BJ (cell line): Measurements from ENCODE around the gene PLA2G2C. TPM values are rescaled to one million over a fixed set of nuclear protein-coding genes. Genes with fewer than 3 reads are reported as not detected.
A peak's percentile ranks its signal among the peaks of the same experiment; 100 is the strongest.
"Not testable (repeated sequence)": the region's sequence is repeated elsewhere in the genome, so short reads cannot be mapped to it uniquely, and the experiment has no call there.

ENCODE experiments used
- CTCF ChIA-PET: fragments of 350-600 bp; formaldehyde crosslinking; extraction: SDS; loops from one replicate; lab custom pipeline; 2021; ENCODE audit warnings: antibody characterized with exemption, inconsistent platforms; lab: Yijun Ruan, JAX
- POLR2A ChIA-PET: fragments of 300-600 bp; sonication (Branson Sonifier 250); formaldehyde crosslinking; extraction: SDS; loops from one replicate; lab custom pipeline; 2021; ENCODE audit warnings: antibody characterized with exemption; lab: Charles Lee
- DNase-seq: peaks from one replicate; pipeline ENCODE4 v3.0.0-alpha.2; 2011; ENCODE audit warnings: low read depth
- H3K27me3 ChIP-seq: 2 replicates; pipeline ENCODE4 v1.6.0; 2011; ENCODE audit warnings: low read length; ENCODE audit not compliant: control insufficient read depth, insufficient read depth
- H3K36me3 ChIP-seq: 2 replicates; pipeline ENCODE4 v1.5.1; 2011; ENCODE audit warnings: low read length; ENCODE audit not compliant: control insufficient read depth, insufficient read depth
- H3K4me3 ChIP-seq: 2 replicates; pipeline ENCODE4 v1.5.1; 2011; ENCODE audit warnings: low read depth, mild to moderate bottlenecking, control low read depth, low read length
- polyA plus RNA-seq: library from polyadenylated mRNA; depleted of rRNA; stranded (reverse); fragments of >200 nt; gene quantifications from 2 replicates; pipeline ENCODE4 v1.2.3, GENCODE V29; 2011
- TF ChIP-seq, protein P1 (sequence below): IDR thresholded peaks from 2 replicates; pipeline ENCODE4 v1.5.1; 2011; ENCODE audit warnings: low read depth, mild to moderate bottlenecking, control low read depth, inconsistent platforms, low read length, moderate library complexity; ENCODE audit not compliant: insufficient read depth

Gene PLA2G2C
- polyA plus RNA-seq, 1 experiment, result not detected

DNA sequence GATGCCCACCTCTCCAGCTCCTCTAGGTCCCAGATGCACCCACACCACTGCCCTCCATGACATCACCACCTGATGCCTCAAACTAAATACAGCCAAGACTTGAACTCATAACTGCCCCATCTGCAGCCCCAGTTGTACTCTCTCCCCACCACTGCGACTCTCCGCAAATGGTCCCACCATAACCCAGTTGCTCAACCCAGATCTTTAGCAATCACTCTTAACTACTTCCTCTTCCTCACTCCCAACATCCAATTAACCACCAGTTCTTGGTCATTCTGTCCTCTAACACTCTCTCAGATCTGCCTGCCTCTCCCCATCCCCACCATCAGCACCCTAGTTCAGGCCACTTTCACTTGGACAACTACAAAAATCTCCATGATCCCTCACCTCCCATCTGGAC, 36.8 kb upstream of the PLA2G2C start:
- Histone ChIP-seq H3K36me3 (no peaks in the 10 kb centered on the region), H3K4me3 (no peak overlapping the region), H3K27me3 (peaks cover 6% of the 10 kb centered on the region; the same call in 1 of the 2 replicates)
- DNase-seq, result no peak
- TF ChIP-seq, protein P1, sequence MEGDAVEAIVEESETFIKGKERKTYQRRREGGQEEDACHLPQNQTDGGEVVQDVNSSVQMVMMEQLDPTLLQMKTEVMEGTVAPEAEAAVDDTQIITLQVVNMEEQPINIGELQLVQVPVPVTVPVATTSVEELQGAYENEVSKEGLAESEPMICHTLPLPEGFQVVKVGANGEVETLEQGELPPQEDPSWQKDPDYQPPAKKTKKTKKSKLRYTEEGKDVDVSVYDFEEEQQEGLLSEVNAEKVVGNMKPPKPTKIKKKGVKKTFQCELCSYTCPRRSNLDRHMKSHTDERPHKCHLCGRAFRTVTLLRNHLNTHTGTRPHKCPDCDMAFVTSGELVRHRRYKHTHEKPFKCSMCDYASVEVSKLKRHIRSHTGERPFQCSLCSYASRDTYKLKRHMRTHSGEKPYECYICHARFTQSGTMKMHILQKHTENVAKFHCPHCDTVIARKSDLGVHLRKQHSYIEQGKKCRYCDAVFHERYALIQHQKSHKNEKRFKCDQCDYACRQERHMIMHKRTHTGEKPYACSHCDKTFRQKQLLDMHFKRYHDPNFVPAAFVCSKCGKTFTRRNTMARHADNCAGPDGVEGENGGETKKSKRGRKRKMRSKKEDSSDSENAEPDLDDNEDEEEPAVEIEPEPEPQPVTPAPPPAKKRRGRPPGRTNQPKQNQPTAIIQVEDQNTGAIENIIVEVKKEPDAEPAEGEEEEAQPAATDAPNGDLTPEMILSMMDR, result no peak
- ChIA-PET CTCF (interaction anchor here (3.3 kb wide), 1 partner anchor 10 kb away, joined by 12 read pairs; no protein-coding TSS in a partner anchor), POLR2A (no interaction called here)

DNA sequence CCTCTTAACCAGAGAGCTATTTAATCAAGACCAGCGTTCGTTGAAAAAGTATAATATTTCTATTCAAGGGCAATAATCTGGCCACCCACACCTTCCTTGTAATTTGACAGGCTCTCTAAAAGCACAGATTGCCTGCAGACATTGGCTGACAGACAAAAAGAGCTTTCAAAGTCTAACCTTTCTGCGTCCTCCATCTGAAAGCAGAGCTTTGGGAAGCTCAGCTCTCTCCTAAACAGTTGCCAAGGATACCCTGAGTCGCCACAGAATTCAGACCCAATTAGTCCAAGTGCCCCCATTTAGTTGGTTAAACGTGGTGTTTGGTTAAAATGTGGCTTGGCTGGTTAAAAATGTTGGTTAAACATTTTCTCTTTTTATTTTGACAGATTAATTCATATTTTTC, 33.7 kb upstream of the PLA2G2C start:
- no peak for DNase-seq
- Histone ChIP-seq H3K36me3 (no peaks in the 10 kb centered on the region), H3K27me3 (peaks cover 10% of the 10 kb centered on the region; the same call in 1 of the 2 replicates), H3K4me3 (no peak overlapping the region)
- TF ChIP-seq, protein P1, result no peak
- ChIA-PET POLR2A (no interaction called here), CTCF (interaction anchor here (0.8 to 1.6 kb wide), 3 partner anchors 10 to 14 kb away, joined by 3 to 4 read pairs (median 3); no protein-coding TSS in a partner anchor)

DNA sequence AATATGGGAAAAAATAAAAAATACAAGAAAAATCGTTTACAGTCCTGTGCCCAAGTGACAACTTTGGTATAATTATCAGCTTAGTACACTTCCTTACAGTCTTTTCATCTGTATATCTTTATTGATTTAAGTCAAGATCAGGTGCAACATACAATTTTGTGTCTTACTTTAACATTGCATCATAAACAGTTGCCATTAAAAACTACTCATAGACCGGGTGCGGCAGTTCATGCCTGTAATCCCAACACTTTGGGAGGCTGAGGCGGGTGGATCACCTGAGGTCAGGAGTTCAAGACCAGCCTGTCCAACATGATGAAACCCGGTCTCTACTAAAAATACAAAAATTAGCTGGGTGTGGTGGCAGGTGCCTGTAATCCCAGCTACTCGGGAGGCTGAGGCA, 32.7 kb upstream of the PLA2G2C start:
- H3K27me3 ChIP-seq, H3K36me3 ChIP-seq, H3K4me3 ChIP-seq, POLR2A ChIA-PET, DNase-seq: not testable (repeated sequence)
- CTCF ChIA-PET, result interaction anchor here (0.6 to 3.2 kb wide), 4 partner anchors 9 to 275 kb away, joined by 3 to 14 read pairs (median 4); no protein-coding TSS in a partner anchor

DNA sequence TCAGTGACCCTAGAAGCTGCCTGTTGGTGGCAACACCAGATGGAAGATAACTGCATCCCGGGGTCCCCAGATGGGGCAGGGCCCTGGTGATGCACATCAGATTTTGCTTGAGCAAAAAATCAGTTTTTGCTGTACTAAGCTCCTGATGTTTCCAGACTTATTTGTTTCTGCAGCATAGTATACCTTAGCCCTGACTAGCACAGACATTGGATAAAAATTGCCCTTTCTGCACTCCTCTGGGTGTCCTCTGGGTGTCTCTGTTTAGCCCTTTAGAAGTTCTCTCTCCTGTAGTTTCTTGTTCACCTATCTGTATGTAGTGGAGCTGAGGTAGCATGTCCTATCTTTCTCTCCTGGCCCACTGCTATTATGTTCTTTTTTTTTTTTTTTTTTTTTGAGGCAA, 30.3 kb upstream of the PLA2G2C start:
- Histone ChIP-seq H3K4me3 (no peak overlapping the region), H3K27me3 (peaks cover 5% of the 10 kb centered on the region), H3K36me3 (no peaks in the 10 kb centered on the region)
- CTCF ChIA-PET, result interaction anchor here (1.1 to 3.2 kb wide), 4 partner anchors 25 to 278 kb away, joined by 3 to 14 read pairs (median 3); no protein-coding TSS in a partner anchor
- TF ChIP-seq, protein P1, result peak; percentile 26; the same call in 1 of the 2 replicates
- no peak for DNase-seq
- POLR2A ChIA-PET, result no interaction called here

DNA sequence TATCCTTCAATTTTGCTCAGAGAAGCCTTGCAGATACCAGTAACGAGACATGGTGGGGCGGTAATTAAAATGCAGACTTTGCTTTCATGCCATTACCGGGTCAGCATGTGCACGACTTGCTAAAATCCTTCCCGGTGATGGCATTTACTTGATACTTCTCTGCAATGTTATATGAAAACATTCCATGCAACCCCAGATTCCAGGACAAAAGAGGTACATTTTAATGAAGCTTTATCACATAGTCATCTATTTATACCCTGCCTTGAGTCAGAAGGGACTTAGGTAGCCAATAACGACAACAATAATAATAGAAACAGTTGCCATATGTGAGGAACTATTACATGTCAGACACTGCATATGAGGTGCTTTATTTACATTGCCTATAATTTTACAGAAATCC, 29.4 kb upstream of the PLA2G2C start:
- Histone ChIP-seq H3K27me3 (peaks cover 3% of the 10 kb centered on the region), H3K36me3 (no peaks in the 10 kb centered on the region), H3K4me3 (no peak overlapping the region)
- DNase-seq, result no peak
- TF ChIP-seq, protein P1, result no peak
- ChIA-PET POLR2A (no interaction called here), CTCF (interaction anchor here (0.6 to 1.2 kb wide), 3 partner anchors 62 to 280 kb away, joined by 3 read pairs; no protein-coding TSS in a partner anchor)
